Activated CD4-positive, CD25-positive, alpha-beta regulatory T cell treated with anti-CD3 and anti-CD28 coated beads, Interleukin-2, amount 50 U/mL, for 16 hours (primary cell): ENCODE data around the gene TMEM120B.
"Not testable (repeated sequence)": the region's sequence is repeated elsewhere in the genome, so short reads cannot be mapped to it uniquely, and the experiment has no call there.

ENCODE experiments used
- DNase-seq: peaks from one replicate; pipeline ENCODE4 v3.0.0-alpha.2; 2020; ENCODE audit warnings: low read depth, low spot score

Gene TMEM120B

GRCh38 chr12:121709064-121709424 lies 3.5 kb upstream of the TMEM120B start:
- not testable (repeated sequence) for DNase-seq

GRCh38 chr12:121709478-121709961 lies 3.0 kb upstream of the TMEM120B start:
- DNase-seq, result no peak

- DNase-seq, result no peak
Measured at GRCh38 chr12:121711361-121712189, 977 bp upstream of the TMEM120B start.

- DNase-seq, result no peak
Measured at GRCh38 chr12:121712190-121712460, 427 bp upstream of the TMEM120B start.

GRCh38 chr12:121713257-121713777 lies 765 bp downstream of the TMEM120B start:
- DNase-seq, result no peak

GRCh38 chr12:121713793-121714192 lies 1.2 kb downstream of the TMEM120B start:
- no peak for DNase-seq

GRCh38 chr12:121715055-121715454 lies 2.5 kb downstream of the TMEM120B start:
- DNase-seq, result not testable (repeated sequence)

GRCh38 chr12:121715862-121716435 lies 3.4 kb downstream of the TMEM120B start:
- DNase-seq, result no peak

GRCh38 chr12:121717041-121717699 lies 4.6 kb downstream of the TMEM120B start:
- DNase-seq, result no peak

GRCh38 chr12:121718653-121719239 lies 6.2 kb downstream of the TMEM120B start:
- DNase-seq, result no peak

- DNase-seq, result no peak
Measured at GRCh38 chr12:121719926-121720414, 7.4 kb downstream of the TMEM120B start.

GRCh38 chr12:121720762-121721161 lies 8.2 kb downstream of the TMEM120B start:
- DNase-seq, result no peak

- DNase-seq, result no peak
Measured at GRCh38 chr12:121722511-121722910, 10.0 kb downstream of the TMEM120B start.

- no peak for DNase-seq
Measured at GRCh38 chr12:121723200-121723599, 10.6 kb downstream of the TMEM120B start.

- DNase-seq, result no peak
Measured at GRCh38 chr12:121724925-121725324, 12.4 kb downstream of the TMEM120B start.

GRCh38 chr12:121725423-121725822 lies 12.9 kb downstream of the TMEM120B start:
- no peak for DNase-seq

- no peak for DNase-seq
Measured at GRCh38 chr12:121729021-121729420, 16.5 kb downstream of the TMEM120B start.

GRCh38 chr12:121731473-121731872 lies 18.9 kb downstream of the TMEM120B start:
- no peak for DNase-seq

GRCh38 chr12:121733849-121734248 lies 21.3 kb downstream of the TMEM120B start:
- no peak for DNase-seq

- no peak for DNase-seq
Measured at GRCh38 chr12:121738340-121738858, 25.8 kb downstream of the TMEM120B start.

GRCh38 chr12:121740847-121741246 lies 28.3 kb downstream of the TMEM120B start:
- no peak for DNase-seq

- DNase-seq, result no peak
Measured at GRCh38 chr12:121741743-121742142, 29.2 kb downstream of the TMEM120B start.
